GM12865 (cell line): ENCODE data around the gene CCL23.

Experiments
- DNase-seq: peaks from one replicate; pipeline ENCODE4 v3.0.0; 2010; ENCODE audit warnings: low read depth
- H3K4me3 ChIP-seq: 2 replicates; pipeline ENCODE4 v1.5.1; 2011; ENCODE audit warnings: mild to moderate bottlenecking, low read depth, low read length, control low read depth
- TF ChIP-seq, protein P1 (sequence below): IDR thresholded peaks from 2 replicates; pipeline ENCODE4 v1.5.1; 2011; ENCODE audit warnings: low read length, control low read depth, low read depth, inconsistent platforms; ENCODE audit not compliant: insufficient read depth; ENCODE audit errors: missing control alignments

Gene CCL23, protein sequence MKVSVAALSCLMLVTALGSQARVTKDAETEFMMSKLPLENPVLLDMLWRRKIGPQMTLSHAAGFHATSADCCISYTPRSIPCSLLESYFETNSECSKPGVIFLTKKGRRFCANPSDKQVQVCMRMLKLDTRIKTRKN

GRCh38 chr17:36017799-36018198 is at the start of gene CCL23:
Gene CCL23, minus strand, starts transcription at chr17:36017972. Its CDS starts 75 bp downstream, at chr17:36017897.
- DNase-seq, result no peak
- TF ChIP-seq, protein P1, sequence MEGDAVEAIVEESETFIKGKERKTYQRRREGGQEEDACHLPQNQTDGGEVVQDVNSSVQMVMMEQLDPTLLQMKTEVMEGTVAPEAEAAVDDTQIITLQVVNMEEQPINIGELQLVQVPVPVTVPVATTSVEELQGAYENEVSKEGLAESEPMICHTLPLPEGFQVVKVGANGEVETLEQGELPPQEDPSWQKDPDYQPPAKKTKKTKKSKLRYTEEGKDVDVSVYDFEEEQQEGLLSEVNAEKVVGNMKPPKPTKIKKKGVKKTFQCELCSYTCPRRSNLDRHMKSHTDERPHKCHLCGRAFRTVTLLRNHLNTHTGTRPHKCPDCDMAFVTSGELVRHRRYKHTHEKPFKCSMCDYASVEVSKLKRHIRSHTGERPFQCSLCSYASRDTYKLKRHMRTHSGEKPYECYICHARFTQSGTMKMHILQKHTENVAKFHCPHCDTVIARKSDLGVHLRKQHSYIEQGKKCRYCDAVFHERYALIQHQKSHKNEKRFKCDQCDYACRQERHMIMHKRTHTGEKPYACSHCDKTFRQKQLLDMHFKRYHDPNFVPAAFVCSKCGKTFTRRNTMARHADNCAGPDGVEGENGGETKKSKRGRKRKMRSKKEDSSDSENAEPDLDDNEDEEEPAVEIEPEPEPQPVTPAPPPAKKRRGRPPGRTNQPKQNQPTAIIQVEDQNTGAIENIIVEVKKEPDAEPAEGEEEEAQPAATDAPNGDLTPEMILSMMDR, result no peak
- no peak within 1 kb of the TSS for H3K4me3 ChIP-seq

DNA sequence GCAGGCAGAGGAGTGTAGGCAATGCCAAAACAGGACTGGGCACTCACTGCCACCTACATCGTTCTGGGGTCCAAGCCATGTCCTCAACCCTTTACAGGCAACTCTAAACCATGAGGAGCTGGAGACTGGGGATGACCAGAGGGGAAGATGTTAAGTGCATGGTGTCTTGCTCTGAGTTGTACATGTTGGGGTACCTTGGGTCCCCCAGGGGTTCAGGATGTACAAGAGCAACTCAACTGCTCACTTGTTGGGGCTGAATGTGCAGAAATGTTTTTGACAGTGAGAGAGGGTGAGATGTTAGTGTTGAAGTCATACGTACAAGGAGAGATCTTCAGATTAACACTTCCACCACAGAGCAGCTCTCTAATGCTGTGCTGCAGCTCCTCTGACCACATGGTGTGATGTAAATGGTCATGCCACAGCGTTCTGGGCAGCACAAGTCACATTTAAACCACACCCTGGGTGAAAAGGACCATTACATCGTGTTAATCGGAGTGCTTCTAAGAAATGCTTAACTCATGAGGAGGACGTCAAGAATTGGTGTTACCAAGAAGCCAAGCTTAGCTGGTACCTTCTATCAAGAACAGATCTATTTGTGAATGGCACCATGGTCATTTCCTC is 48.7 kb upstream of the CCL23 start:
- DNase-seq, result no peak
- TF ChIP-seq, protein P1, result no peak
- no peak overlapping the region for H3K4me3 ChIP-seq

GRCh38 chr17:36063786-36064541 is 46.2 kb upstream of the CCL23 start, which contains the start of gene CCL18:
Gene CCL18, plus strand, starts transcription at chr17:36064272. Its CDS starts 71 bp downstream, at chr17:36064343.
- TF ChIP-seq, protein P1, result no peak
- no peak within 1 kb of the TSS for H3K4me3 ChIP-seq
- no peak for DNase-seq

GRCh38 chr17:36060816-36061215 is 43.0 kb upstream of the CCL23 start:
- DNase-seq, result no peak
- TF ChIP-seq, protein P1, result no peak

GRCh38 chr17:36059406-36059805 is 41.6 kb upstream of the CCL23 start:
- no peak overlapping the region for H3K4me3 ChIP-seq
- TF ChIP-seq, protein P1, result no peak
- DNase-seq, result no peak

More at GRCh38 chr17:36060816-36061215, 43.0 kb upstream of the CCL23 start:
- no peak overlapping the region for H3K4me3 ChIP-seq

- no peak for DNase-seq
- TF ChIP-seq, protein P1, result no peak
Observed at GRCh38 chr17:36057911-36058310, 40.1 kb upstream of the CCL23 start.

More at GRCh38 chr17:36057911-36058310, 40.1 kb upstream of the CCL23 start:
- no peak overlapping the region for H3K4me3 ChIP-seq
